ENCODE results near the gene RSPH1.

The RSPH1 gene

GRCh38 chr21:42512346-42513034, 16.5 kb upstream of the RSPH1 start:
- DNase-seq, result no peak

GRCh38 chr21:42509244-42509643, 13.2 kb upstream of the RSPH1 start:
- no peak for DNase-seq

GRCh38 chr21:42508371-42508770, 12.3 kb upstream of the RSPH1 start:
- DNase-seq, result no peak

GRCh38 chr21:42507418-42507817, 11.4 kb upstream of the RSPH1 start:
- no peak for DNase-seq

GRCh38 chr21:42505090-42505726, 9.2 kb upstream of the RSPH1 start:
- DNase-seq, result no peak

GRCh38 chr21:42503711-42504110, 7.7 kb upstream of the RSPH1 start:
- DNase-seq, result no peak

- DNase-seq, result no peak
These were observed 4.7 kb upstream of the RSPH1 start for GRCh38 chr21:42500736-42501135.

GRCh38 chr21:42500225-42500624, 4.2 kb upstream of the RSPH1 start:
- DNase-seq, result no peak

- no peak for DNase-seq
These were observed 3.6 kb upstream of the RSPH1 start for GRCh38 chr21:42499444-42500112.

- no peak for DNase-seq
These were observed 2.0 kb upstream of the RSPH1 start for GRCh38 chr21:42498012-42498411.

GRCh38 chr21:42496839-42497202, 797 bp upstream of the RSPH1 start:
- no peak for DNase-seq

GRCh38 chr21:42495765-42496119, 282 bp downstream of the RSPH1 start:
- DNase-seq, result no peak

GRCh38 chr21:42495027-42495426, 997 bp downstream of the RSPH1 start:
- DNase-seq, result no peak

GRCh38 chr21:42493109-42494060, 2.6 kb downstream of the RSPH1 start:
- DNase-seq, result no peak

GRCh38 chr21:42492201-42492600, 3.8 kb downstream of the RSPH1 start:
- DNase-seq, result no peak

- no peak for DNase-seq
These were observed 4.7 kb downstream of the RSPH1 start for GRCh38 chr21:42491328-42491727.

- no peak for DNase-seq
These were observed 5.3 kb downstream of the RSPH1 start for GRCh38 chr21:42490720-42491119.

GRCh38 chr21:42489991-42490390, 6.0 kb downstream of the RSPH1 start:
- no peak for DNase-seq

- DNase-seq, result no peak
These were observed 6.9 kb downstream of the RSPH1 start for GRCh38 chr21:42489006-42489563.

GRCh38 chr21:42486531-42486930, 9.5 kb downstream of the RSPH1 start:
- no peak for DNase-seq

- DNase-seq, result no peak
These were observed 10.0 kb downstream of the RSPH1 start for GRCh38 chr21:42486072-42486471.

- DNase-seq, result no peak
These were observed 11.1 kb downstream of the RSPH1 start for GRCh38 chr21:42484966-42485365.

GRCh38 chr21:42481169-42481568, 14.9 kb downstream of the RSPH1 start:
- no peak for DNase-seq

Measured in CD4-positive, alpha-beta T cell treated with Interleukin-21 for 1 hour (primary cell).